HG03520 (cell line): Measurements from ENCODE around the gene ZP1.

Experiments
- ATAC-seq: cut with Tn5 transposase; IDR thresholded peaks from one replicate; pipeline ENCODE4 v1.9.1; 2021; ENCODE audit warnings: mild to moderate bottlenecking, moderate library complexity; ENCODE audit not compliant: unreplicated experiment

The ZP1 gene

GRCh38 chr11:60921259-60921658 is 53.9 kb downstream of the ZP1 start:
- ATAC-seq: no peak

GRCh38 chr11:60921777-60922335 is 54.5 kb downstream of the ZP1 start:
- ATAC-seq: no peak

- no peak for ATAC-seq
Observed at GRCh38 chr11:60922906-60923305, 55.6 kb downstream of the ZP1 start.

- ATAC-seq: no peak
Observed at GRCh38 chr11:60923326-60923725, 56.0 kb downstream of the ZP1 start.

- ATAC-seq: no peak
Observed at GRCh38 chr11:60923800-60924109, 56.4 kb downstream of the ZP1 start.

GRCh38 chr11:60924110-60924905 is 57.0 kb downstream of the ZP1 start, which contains the start of gene TMEM132A:
Gene TMEM132A, plus strand, starts transcription at chr11:60924460. Its CDS starts 174 bp downstream, at chr11:60924634.
- no peak for ATAC-seq
